Measurements from ENCODE around the gene BMP8A. TPM values are rescaled to one million over a fixed set of nuclear protein-coding genes. Genes with fewer than 3 reads are reported as not detected.
"Not testable (repeated sequence)": the region's sequence is repeated elsewhere in the genome, so short reads cannot be mapped to it uniquely, and the experiment has no call there.

Gene BMP8A
- not detected for total RNA-seq

- Mint-ChIP-seq H3K27me3 (ENCODE audit: low read depth) (peaks cover 24% of the 10 kb centered on the region), H3K4me1 (ENCODE audit: low read depth) (peaks cover 10% of the 10 kb centered on the region), H3K36me3 (ENCODE audit: low read depth) (peaks cover 4% of the 10 kb centered on the region), H3K27ac (no peak within 1 kb of the TSS), H3K9me3 (no peaks in the 10 kb centered on the region), H3K4me3 (peak within 1 kb of the TSS; percentile 59)
- intact Hi-C loops (cut with micrococcal nuclease) = no loop called here
- CTCF ChIA-PET = interaction anchor here (0.9 to 1.1 kb wide), 3 partner anchors 48 to 399 kb away, joined by 3 read pairs; no protein-coding TSS in a partner anchor
- DNase-seq = peak; percentile 63
Measured at GRCh38 chr1:39491146-39491921, at the start of gene BMP8A. Gene BMP8A (plus strand): TSS chr1:39491636. CDS start chr1:39491992, 356 bp downstream.

- Mint-ChIP-seq H3K4me3 (no peak overlapping the region), H3K9me3 (no peaks in the 10 kb centered on the region), H3K27ac (no peak overlapping the region), H3K36me3 (ENCODE audit: low read depth) (peaks cover 38% of the 10 kb centered on the region), H3K4me1 (ENCODE audit: low read depth) (no peaks in the 10 kb centered on the region), H3K27me3 (ENCODE audit: low read depth) (no peaks in the 10 kb centered on the region)
- intact Hi-C loops (cut with micrococcal nuclease) = no loop called here
- CTCF ChIA-PET = interaction anchor here (1.0 to 1.1 kb wide), 2 partner anchors 88 to 343 kb away, joined by 3 read pairs; no protein-coding TSS in a partner anchor
- no peak for DNase-seq
Measured at GRCh38 chr1:39441797-39442196, 49.6 kb upstream of the BMP8A start.

DNA sequence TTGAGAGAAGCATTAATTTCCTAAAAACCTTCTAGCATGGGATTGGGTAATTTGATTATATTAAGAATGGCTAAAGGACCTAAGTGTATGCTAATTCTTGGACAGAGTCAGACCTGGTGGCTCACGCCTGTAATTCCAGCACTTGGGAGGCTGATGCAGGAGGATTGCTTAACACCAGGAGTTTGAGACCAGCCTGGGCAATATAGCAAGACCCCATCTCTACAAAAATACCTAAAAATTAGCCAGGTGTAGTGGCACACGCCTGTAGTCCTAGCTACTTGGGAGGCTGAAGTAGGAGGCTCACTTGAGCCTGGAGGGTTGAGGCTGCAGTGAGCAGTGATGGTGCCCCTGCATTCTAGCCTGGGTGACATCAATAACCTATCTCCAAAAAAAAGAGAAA lies 45.9 kb upstream of the BMP8A start:
- CTCF ChIA-PET = interaction anchor here (0.7 kb wide), 1 partner anchor 35 kb away, joined by 3 read pairs; no protein-coding TSS in a partner anchor
- no peak for DNase-seq
- intact Hi-C loops (cut with micrococcal nuclease) = no loop called here
- Mint-ChIP-seq H3K36me3 (ENCODE audit: low read depth) (peaks cover 40% of the 10 kb centered on the region), H3K4me3 (no peak overlapping the region), H3K9me3 (no peaks in the 10 kb centered on the region), H3K27me3 (ENCODE audit: low read depth) (no peaks in the 10 kb centered on the region), H3K27ac (no peak overlapping the region), H3K4me1 (ENCODE audit: low read depth) (no peaks in the 10 kb centered on the region)

DNA sequence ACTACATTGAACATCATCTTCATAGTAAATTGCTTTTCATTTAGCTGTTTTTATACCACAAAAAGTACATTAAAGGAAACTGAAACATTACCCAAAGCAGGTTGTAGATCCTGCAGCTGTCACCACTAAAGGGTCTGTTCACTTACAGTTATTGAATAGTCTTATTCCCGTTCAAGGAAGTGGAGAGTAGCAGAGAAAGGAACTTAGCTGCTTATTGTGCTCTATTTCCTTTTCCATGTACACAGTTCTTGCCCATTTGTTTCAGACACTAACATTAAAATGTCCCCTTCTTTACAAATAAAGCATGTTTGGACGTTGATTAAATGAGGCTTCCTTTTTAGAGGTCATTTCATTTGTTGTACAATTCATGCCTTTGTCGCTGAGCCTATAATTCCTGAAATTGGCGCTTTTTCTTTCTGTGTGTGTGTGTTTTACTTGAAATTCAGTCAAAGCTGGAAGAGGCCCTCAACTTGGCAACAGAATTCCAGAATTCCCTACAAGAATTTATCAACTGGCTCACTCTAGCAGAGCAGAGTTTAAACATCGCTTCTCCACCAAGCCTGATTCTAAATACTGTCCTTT lies 44.4 kb upstream of the BMP8A start:
- Mint-ChIP-seq H3K27me3 (ENCODE audit: low read depth) (no peaks in the 10 kb centered on the region), H3K27ac (no peak overlapping the region), H3K36me3 (ENCODE audit: low read depth) (peaks cover 45% of the 10 kb centered on the region), H3K4me3 (no peak overlapping the region), H3K9me3 (no peaks in the 10 kb centered on the region), H3K4me1 (ENCODE audit: low read depth) (no peaks in the 10 kb centered on the region)
- CTCF ChIA-PET = interaction anchor here (0.6 kb wide), 1 partner anchor 36 kb away, joined by 6 read pairs; no protein-coding TSS in a partner anchor
- DNase-seq = no peak
- intact Hi-C loops (cut with micrococcal nuclease) = no loop called here

- H3K9me3 Mint-ChIP-seq; intact Hi-C loops (cut with micrococcal nuclease); H3K4me1 Mint-ChIP-seq (ENCODE audit: low read depth); H3K4me3 Mint-ChIP-seq; H3K27me3 Mint-ChIP-seq (ENCODE audit: low read depth); H3K27ac Mint-ChIP-seq; CTCF ChIA-PET; DNase-seq: not testable (repeated sequence)
- peaks cover 34% of the 10 kb centered on the region for H3K36me3 Mint-ChIP-seq (ENCODE audit: low read depth)
Measured at GRCh38 chr1:39450041-39450440, 41.4 kb upstream of the BMP8A start.

- Mint-ChIP-seq H3K4me3 (no peak overlapping the region), H3K27ac (peak overlapping the region; percentile 13), H3K4me1 (ENCODE audit: low read depth) (no peaks in the 10 kb centered on the region), H3K27me3 (ENCODE audit: low read depth) (no peaks in the 10 kb centered on the region), H3K36me3 (ENCODE audit: low read depth) (peaks cover 32% of the 10 kb centered on the region), H3K9me3 (no peaks in the 10 kb centered on the region)
- intact Hi-C loops (cut with micrococcal nuclease) = no loop called here
- no peak for DNase-seq
- CTCF ChIA-PET = no interaction called here
Measured at GRCh38 chr1:39450956-39451606, 40.4 kb upstream of the BMP8A start.

- Mint-ChIP-seq H3K4me1 (ENCODE audit: low read depth) (no peaks in the 10 kb centered on the region), H3K27ac (no peak overlapping the region)
Measured at GRCh38 chr1:39452081-39452480, 39.4 kb upstream of the BMP8A start.

GRCh38 chr1:39452540-39452939 lies 38.9 kb upstream of the BMP8A start:
- Mint-ChIP-seq H3K4me3 (no peak overlapping the region), H3K27ac (no peak overlapping the region), H3K27me3 (ENCODE audit: low read depth) (no peaks in the 10 kb centered on the region), H3K36me3 (ENCODE audit: low read depth) (peaks cover 38% of the 10 kb centered on the region), H3K4me1 (ENCODE audit: low read depth) (no peaks in the 10 kb centered on the region), H3K9me3 (no peaks in the 10 kb centered on the region)
- CTCF ChIA-PET = interaction anchor here (0.6 to 0.7 kb wide), 2 partner anchors 86 to 124 kb away, joined by 3 to 4 read pairs; no protein-coding TSS in a partner anchor
- DNase-seq = no peak
- intact Hi-C loops (cut with micrococcal nuclease) = no loop called here

More at GRCh38 chr1:39452081-39452480, 39.4 kb upstream of the BMP8A start:
- Mint-ChIP-seq H3K4me3 (no peak overlapping the region), H3K27me3 (ENCODE audit: low read depth) (no peaks in the 10 kb centered on the region), H3K36me3 (ENCODE audit: low read depth) (peaks cover 39% of the 10 kb centered on the region), H3K9me3 (no peaks in the 10 kb centered on the region)
- CTCF ChIA-PET = interaction anchor here (0.6 to 0.7 kb wide), 2 partner anchors 87 to 125 kb away, joined by 3 to 4 read pairs; no protein-coding TSS in a partner anchor
- intact Hi-C loops (cut with micrococcal nuclease) = no loop called here
- no peak for DNase-seq

- Mint-ChIP-seq H3K27ac (no peak overlapping the region), H3K4me1 (ENCODE audit: low read depth) (no peaks in the 10 kb centered on the region), H3K4me3 (no peak overlapping the region), H3K27me3 (ENCODE audit: low read depth) (no peaks in the 10 kb centered on the region), H3K9me3 (no peaks in the 10 kb centered on the region), H3K36me3 (ENCODE audit: low read depth) (peaks cover 35% of the 10 kb centered on the region)
- CTCF ChIA-PET = no interaction called here
- intact Hi-C loops (cut with micrococcal nuclease) = no loop called here
- no peak for DNase-seq
Measured at GRCh38 chr1:39453603-39454002, 37.8 kb upstream of the BMP8A start.

DNA sequence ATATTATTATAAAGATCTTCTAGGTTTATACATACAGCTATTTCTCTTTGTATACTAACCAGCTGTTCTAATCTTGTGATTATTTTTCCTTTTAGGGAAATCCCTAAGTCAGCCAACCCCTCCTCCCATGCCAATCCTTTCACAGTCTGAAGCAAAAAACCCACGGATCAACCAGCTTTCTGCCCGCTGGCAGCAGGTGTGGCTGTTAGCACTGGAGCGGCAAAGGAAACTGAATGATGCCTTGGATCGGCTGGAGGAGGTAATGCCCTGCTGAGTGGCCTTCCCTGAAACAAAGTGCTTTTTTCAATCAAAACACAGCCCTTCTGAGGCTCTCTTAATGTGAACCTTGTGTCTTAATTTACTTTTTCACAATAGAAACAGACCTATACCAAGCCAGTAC lies 32.4 kb upstream of the BMP8A start:
- H3K9me3 Mint-ChIP-seq = no peaks in the 10 kb centered on the region
- CTCF ChIA-PET = interaction anchor here (1.0 to 1.2 kb wide), 2 partner anchors 11 to 47 kb away, joined by 3 to 4 read pairs; no protein-coding TSS in a partner anchor
- DNase-seq = no peak
- H3K4me1 Mint-ChIP-seq (ENCODE audit: low read depth) = no peaks in the 10 kb centered on the region
- no peak overlapping the region for H3K4me3 Mint-ChIP-seq
- intact Hi-C loops (cut with micrococcal nuclease) = no loop called here
- no peak overlapping the region for H3K27ac Mint-ChIP-seq
- H3K36me3 Mint-ChIP-seq (ENCODE audit: low read depth) = peaks cover 37% of the 10 kb centered on the region
- no peaks in the 10 kb centered on the region for H3K27me3 Mint-ChIP-seq (ENCODE audit: low read depth)

- DNase-seq = no peak
- no peak overlapping the region for H3K27ac Mint-ChIP-seq
Measured at GRCh38 chr1:39462074-39462473, 29.4 kb upstream of the BMP8A start.

DNA sequence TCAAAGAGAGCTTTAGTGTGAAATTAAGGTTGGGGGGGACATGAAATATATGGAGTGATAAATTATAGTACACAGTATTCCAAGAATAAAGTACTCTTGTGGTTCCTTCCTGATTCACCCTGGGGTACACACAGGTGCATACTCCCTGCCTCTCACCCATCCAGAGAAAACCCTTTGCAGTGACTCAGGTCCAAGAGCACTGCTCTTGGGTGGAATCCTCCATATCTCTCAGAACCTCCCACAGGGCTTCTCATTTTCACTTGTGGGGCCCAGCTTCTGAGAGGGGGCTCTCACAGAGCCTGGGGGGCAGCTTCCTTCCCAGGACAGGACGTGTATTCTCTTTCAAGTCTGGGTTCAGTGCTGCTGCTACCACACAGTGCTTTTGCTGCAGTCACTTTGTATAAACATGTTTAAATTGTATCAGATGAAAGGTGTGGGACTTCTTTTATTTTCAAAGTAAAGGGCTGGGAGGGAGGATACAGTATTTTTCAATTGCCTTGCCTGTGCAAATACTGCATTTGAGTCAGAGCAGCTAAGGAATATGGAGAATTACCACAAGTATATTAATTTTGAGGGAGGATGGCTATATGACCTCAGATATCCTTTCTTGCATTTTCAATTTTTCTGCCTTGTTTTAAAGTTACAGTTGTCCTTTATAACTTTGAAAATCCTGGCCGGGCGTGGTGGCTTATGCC lies 24.9 kb upstream of the BMP8A start:
- intact Hi-C loops (cut with micrococcal nuclease) = no loop called here
- Mint-ChIP-seq H3K27ac (no peak overlapping the region), H3K9me3 (no peaks in the 10 kb centered on the region), H3K36me3 (ENCODE audit: low read depth) (peaks cover 29% of the 10 kb centered on the region), H3K4me3 (no peak overlapping the region), H3K4me1 (ENCODE audit: low read depth) (peaks cover 2% of the 10 kb centered on the region), H3K27me3 (ENCODE audit: low read depth) (no peaks in the 10 kb centered on the region)
- CTCF ChIA-PET = no interaction called here
- no peak for DNase-seq

More at GRCh38 chr1:39462074-39462473, 29.4 kb upstream of the BMP8A start:
- peaks cover 30% of the 10 kb centered on the region for H3K36me3 Mint-ChIP-seq (ENCODE audit: low read depth)
- H3K4me3 Mint-ChIP-seq = no peak overlapping the region
- no peaks in the 10 kb centered on the region for H3K9me3 Mint-ChIP-seq
- peaks cover 2% of the 10 kb centered on the region for H3K4me1 Mint-ChIP-seq (ENCODE audit: low read depth)
- CTCF ChIA-PET = no interaction called here
- H3K27me3 Mint-ChIP-seq (ENCODE audit: low read depth) = no peaks in the 10 kb centered on the region
- intact Hi-C loops (cut with micrococcal nuclease) = no loop called here

Measured in activated naive CD4-positive, alpha-beta T cell treated with anti-CD3 and anti-CD28 coated beads for 36 hours (primary cell).